Upper lobe of left lung (tissue), 4 donors: ENCODE measurements around the gene MOCS2.

Experiments used
- CTCF ChIP-seq, 6 experiments: fragments of 450-650 bp in 4 of 6; fragments of 200-600 bp in 2 of 6; sonication (generic) in 2 of 6; IDR thresholded peaks; one replicate each; pipeline ENCODE4 v1.5.1; 2016 to 2019; ENCODE audit warnings: antibody characterized with exemption in 6 of 6
- EP300 ChIP-seq, 4 donors: sonication (generic); formaldehyde crosslinking; IDR thresholded peaks; one replicate each; pipeline ENCODE4 v1.5.1; 2017; ENCODE audit warnings: antibody characterized with exemption in 4 of 4, control low read depth in 2 of 4
- POLR2A ChIP-seq, 4 donors: fragments of 450-650 bp; IDR thresholded peaks; one replicate each; pipeline ENCODE4 v1.5.1; 2016 to 2017; ENCODE audit warnings: antibody characterized with exemption in 4 of 4, mild to moderate bottlenecking in 2 of 4

- TF ChIP-seq CTCF (IDR thresholded peaks at IDR 0.05) (no peak), POLR2A (IDR thresholded peaks at IDR 0.05) (no peak), EP300 (IDR thresholded peaks at IDR 0.05) (no peak)
These were observed 3.8 kb downstream of the MOCS2 start for GRCh38 chr5:53105611-53106300.
